ENCODE results near the gene TPBG.
A peak's percentile ranks its signal among the peaks of the same experiment; 100 is the strongest.
"Not testable (repeated sequence)": the region's sequence is repeated elsewhere in the genome, so short reads cannot be mapped to it uniquely, and the experiment has no call there.

TPBG gene

DNA sequence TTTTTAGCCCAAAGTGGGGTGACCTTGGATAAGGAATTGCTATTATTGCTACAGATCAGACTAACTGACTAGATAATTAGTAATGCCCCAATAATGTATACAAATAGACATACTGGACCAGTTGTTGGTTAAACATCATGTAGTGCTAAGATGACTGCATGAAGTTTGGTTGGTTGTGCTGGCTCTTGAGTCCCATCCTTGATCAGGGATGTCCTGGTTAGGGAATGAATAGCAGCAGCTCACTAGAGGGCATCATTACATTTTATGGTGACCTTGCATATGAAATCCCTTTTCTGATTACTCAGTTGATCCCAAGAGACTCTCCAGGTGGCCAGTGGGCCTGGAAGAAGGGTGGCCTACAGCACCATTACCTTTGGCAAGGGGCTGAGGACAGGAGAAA is 10.9 kb downstream of the TPBG start:
- no peak for DNase-seq (ENCODE audit: low spot score)

DNA sequence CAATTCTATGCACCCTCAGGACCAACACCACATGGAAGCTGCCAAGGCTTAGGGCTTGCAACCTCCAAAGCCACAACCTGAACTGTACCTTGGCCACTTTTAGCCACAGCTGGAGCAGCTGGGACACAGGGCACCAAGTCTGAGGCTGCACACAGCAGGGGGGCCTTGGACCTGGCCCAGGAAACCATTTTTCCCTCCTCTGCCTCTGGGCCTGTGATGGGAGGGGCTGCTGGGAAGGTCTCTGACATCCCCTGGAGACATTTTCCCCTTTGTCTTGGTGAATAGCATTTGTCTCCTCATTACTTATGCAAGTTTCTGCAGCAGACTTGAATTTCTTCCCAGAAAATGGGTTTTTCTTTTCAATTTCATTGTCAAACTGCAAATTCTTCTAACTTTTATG is 13.0 kb downstream of the TPBG start:
- no peak for DNase-seq (ENCODE audit: low spot score)

DNA sequence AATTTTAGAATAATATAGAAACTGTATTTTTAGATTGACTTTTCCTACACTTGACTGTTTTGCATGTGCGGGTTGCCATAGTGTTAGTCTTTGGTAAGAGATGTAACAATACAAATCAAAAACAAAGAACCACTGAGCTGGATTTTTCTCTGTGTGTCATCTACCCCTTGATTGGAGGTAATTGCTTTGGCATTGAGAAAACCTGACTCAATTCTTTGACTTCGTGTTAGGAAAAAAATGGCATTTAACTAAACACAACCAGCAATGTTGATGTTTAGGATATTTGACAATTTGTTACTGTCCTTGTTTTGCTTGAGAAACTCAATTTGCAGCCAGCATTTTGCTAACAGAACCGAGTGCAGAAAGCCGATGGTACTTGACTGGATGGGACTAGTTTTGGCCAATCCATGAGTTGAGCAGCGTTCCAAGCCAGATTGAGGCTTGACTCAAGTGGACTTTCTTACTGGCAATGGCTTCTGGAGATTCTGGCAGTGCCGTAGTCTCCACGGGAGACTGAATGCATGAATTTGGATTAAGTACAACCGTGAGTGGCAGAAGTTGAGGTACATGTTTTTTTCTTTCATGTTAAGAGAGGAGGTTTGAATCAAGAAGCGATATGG is 17.1 kb downstream of the TPBG start:
- no peak for DNase-seq (ENCODE audit: low spot score)

DNA sequence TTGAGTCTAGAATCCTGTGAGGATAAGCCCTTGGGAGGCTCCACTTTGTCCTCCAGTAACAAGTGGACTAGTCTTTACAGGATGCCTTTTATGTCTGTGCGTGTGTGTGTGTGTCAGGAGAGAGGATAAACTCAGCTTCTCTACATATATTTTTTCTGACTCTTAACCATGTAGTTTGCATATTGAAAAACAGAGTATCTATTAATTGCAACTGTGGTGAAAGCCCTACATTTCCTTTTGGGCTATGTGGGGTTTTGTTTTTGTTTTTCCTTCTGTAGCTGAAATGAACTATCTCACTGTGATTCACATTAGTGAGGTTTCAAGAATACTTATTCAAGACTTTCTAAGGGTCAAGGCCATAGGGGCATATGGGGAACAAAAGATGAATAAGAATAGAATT is 17.7 kb downstream of the TPBG start:
- no peak for DNase-seq (ENCODE audit: low spot score)

DNA sequence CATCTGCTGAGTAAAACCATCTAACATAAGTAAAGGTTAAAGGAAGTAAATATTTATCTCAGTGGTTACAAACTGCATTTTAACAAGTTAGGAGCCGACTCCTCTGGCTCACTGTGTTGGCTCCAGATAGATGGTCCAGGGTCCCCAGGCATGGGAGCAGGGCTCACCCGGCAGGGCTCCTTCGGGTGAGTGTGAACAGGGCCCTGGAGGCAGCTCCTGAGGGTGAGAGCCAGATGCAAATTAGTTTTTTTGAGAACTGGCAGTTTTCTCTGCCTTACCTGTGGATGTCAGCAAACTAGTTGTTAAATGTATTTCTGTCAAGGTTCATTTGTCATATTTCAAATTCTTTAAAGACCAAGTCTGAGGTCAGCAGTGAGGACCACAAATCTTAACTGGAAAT is 21.5 kb downstream of the TPBG start:
- DNase-seq (ENCODE audit: low spot score), result no peak

DNA sequence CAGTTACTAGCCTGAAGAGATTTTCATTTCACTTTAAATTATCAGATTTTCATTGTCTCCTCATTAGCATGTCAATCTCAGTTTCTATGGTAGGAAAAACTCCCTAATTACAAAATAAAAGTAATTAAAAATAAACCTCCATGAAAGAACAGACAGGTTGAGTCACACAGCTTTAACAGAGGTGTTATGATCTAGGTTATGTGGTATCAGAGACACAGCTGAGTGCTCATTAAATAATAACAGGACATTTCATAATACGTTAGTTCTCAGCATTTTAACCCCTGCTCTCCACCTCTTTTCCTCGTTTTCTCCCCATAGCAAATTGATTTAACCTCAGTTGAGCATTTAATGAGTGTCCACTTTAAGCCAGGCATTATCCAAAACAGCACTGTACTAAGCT is 21.9 kb downstream of the TPBG start:
- DNase-seq (ENCODE audit: low spot score), result no peak

DNA sequence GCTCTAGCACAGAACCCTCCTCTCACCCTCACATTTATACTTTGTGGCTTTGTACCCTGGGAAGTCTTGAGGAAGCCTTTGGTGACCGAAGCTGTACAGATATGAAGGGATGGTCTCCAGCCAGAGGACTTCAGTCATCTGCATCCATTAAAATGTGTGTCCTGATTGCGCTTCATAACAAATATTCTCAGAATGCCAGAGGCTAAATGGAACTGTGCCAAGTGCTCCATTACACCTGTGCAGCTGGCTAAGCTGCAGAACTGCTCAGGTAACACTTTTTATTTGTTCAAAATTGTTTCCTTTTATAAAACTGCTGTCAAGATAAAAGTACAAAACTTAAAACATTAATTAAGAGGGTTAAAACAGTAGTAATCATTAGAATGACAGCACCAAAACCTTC is 22.3 kb downstream of the TPBG start:
- no peak for DNase-seq (ENCODE audit: low spot score)

DNA sequence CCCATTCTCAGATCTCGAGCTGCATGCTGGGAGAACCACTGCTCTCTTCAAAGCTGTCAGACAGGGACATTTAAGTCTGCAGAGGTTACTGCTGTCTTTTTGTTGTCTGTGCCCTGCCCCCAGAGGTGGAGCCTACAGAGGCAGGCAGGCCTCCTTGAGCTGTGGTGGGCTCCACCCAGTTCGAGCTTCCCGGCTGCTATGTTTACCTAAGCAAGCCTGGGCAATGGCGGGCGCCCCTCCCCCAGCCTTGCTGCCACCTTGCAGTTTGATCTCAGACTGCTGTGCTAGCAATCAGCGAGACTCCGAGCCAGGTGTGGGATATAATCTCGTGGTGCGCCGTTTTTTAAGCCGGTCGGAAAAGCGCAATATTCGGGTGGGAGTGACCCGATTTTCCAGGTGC is 31.2 kb downstream of the TPBG start:
- not testable (repeated sequence) for DNase-seq (ENCODE audit: low spot score)

DNA sequence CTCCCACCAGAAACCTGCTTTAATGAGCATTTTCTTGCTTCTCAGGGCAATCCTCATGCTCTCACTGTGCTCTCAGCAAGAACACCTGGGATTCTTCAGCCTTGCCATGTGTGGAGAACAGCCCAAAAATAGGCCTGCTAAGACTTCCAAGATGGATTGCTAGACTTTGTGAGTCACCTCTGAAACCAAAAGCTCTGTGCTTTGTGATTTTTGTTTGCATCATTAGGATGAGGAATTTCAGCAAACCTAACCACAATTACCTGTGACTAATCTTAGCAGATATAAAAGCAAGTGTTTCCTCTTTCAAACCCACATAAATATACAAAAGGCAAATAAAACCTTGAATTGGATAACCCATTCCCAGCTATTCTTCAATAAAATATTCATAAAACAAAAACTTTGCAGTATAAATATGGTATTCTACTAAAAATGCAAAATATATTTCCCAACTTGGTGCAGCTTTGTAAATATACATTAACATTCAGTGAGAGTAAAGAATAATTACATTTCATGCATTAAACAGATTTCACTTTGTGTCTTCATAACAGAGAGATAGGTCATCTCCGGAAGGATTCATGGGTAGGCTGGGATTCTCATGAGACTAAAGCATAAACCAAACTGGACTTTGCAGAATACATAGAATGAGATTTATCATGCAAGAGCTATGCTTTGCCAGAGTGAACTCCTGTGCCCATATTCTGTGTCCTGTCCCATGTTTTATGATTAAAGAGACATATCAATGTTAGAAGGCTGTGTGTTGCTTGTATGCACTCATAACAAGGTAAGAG is 33.5 kb downstream of the TPBG start:
- peak; percentile 4 for DNase-seq (ENCODE audit: low spot score)

DNA sequence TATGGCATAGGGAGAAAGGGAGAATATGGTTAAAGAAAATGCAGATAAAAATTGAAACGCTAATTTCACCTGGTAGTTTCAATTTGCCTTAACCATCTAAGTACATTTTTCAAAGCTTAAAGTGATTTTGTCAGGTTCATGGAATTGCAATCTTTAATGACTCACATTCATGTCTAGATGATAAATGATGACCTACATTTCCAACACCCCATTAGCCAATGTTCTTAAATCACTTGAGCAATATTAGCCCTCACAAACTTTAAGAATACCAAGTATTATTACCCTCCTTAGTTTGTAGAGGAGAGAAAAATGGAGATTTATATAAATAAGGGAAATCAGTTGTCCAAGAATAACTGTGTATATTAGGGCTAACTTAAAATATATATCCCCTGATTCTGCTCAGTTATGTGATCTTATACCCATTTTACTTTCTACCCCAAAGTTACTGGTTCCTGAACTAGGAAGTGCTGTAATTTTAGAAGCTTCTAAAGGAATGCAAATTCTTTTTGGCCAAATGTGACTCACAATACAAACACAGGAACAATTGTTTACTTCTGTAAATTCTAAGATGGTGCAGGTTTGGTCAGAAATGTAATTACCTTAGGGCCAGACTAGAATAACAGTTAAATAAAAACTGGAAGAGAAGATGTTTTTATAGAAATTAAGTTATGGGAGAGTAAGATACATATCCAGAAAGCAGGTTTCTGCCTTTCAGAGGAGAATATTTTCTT is 34.5 kb downstream of the TPBG start:
- DNase-seq (ENCODE audit: low spot score), result no peak

DNA sequence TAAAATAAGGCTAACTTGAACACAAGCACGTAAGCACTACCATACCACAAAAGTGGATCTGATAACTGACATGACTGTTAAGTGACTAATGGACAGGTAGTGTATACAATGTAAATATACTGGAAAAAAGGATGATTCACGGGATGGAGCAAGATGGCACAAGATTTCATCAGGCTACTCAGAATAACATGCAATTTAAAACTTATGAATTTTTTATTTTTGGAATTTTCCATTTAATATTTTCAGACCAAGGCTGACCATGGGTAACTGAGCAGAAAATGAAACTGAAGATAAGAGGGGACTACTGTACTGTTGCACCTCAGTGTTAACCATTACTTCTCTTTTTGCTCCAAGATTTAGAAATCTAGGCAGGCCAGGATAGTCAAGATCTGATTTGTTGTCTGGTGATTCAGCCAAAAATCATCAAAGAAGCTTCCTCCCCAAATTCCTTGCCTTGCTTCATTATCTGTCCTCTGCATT is 45.4 kb downstream of the TPBG start:
- DNase-seq (ENCODE audit: low spot score), result no peak

DNA sequence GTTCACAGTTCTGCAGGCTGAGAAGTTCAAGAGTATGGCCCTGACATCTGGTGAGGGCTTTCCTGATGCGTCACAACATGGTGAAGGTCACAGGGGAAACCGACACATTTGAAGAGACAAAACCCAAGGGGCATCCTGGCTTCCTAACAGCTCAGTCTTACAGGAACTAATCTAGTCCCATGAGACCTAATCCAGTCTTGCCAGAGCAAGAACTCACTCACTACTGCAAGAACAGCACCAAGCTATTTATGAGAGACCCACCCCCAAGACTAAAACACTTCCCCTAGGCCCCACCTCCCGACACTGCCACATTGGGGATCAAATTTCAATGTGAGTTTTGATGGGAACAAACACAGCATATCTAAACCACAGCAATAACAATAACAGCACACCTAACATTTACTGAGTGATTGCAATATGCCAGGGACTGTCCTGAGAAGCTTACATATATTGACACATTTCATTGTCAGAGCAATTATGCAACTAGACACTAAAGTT is 46.6 kb downstream of the TPBG start:
- no peak for DNase-seq (ENCODE audit: low spot score)

DNA sequence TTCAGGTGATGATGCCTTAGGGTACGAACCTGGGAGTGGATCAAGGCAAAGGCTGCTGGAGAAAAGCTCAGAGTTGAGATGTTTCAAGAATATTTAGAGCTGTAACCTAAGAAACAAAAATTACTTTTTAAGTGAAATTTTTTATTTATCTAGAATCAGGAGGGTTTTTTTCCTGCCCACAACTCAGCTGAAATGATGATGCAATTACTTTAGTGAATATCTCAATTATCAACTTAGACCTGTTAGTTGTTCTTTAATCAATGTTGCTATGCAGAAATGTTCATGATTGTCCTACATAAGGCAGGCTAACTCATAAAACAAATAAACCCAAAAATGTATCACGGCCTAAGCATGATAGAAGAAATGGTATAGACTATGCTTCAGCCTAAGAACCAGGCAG is 50.3 kb downstream of the TPBG start:
- DNase-seq (ENCODE audit: low spot score), result no peak

DNA sequence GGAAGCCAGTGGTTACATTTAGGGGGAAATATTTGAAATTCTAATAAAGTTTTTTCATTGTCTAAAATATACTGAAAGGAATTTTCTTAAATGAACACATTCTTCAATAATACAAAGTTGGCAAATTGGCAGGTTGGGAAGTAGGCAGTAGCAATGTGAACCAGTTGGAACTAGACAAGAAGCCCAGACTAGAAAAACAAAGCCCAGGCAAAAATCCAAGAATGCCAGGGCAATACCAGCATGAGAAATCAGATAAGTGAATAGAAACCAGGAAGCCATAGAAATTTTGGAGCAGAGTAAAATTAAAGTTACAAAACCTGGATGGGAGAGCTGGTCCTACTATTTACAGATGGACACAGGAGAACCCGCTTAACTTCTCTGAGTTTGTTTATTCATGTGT is 52.2 kb downstream of the TPBG start:
- DNase-seq (ENCODE audit: low spot score), result no peak

DNA sequence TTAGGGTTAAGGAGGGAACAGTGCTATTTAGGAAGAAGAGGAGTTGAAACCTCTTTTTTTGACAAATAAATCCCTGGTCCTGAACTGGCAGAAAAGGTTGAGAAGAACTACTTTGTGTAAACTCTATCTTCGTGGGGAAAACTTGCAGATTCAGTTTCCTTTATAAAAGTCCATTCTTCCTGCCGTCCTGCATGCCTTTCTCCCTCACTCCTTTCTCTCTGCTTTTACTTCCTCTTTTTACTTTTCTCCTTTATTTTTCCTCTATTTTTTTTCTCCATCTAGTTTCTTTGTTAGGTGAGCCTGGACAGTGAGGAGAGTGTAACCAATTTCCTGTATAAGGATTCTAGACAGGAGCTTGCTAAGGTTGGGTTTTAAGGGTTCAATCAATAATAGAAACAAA is 52.7 kb downstream of the TPBG start:
- DNase-seq (ENCODE audit: low spot score), result no peak
